Mucosa of descending colon (tissue), 3 donors: ENCODE data around the gene CTSO. TPM values are rescaled to one million over a fixed set of nuclear protein-coding genes. Genes with fewer than 3 reads are reported as not detected.

ENCODE experiments used
- total RNA-seq, 3 donors: library from RNA; stranded (reverse); fragmentation: NEBNext Ultra II Directional in 2 of 3; extraction: Animal tissue kit (Norgen Biotek cat#: 25700) in 2 of 3; gene quantifications; one replicate each; pipeline versions ENCODE4 v1.2.1 to v1.2.4, GENCODE V29; 2021 to 2023
- donor health status: DM: no; HTN: no; CAD: no; lungs with moderate emphysema.
- donor health status: DM: no; HTN: no; CAD: no.
- donor health status: DM: no; HTN: yes; CAD: no.

The CTSO gene
- total RNA-seq, 3 donors from 2014 or later: 16.3 to 19.0 (median 18.7) TPM

Other genes with a start within 250 kb of the CTSO start
- 10 to 100 TPM in 1 of 3 donors, 1 to 10 TPM in 2; 1.9 to 42.1 (median 6.2) TPM for gene GUCY1B1, start 194.8 kb downstream of the CTSO start, total RNA-seq
- not detected for gene ASIC5, start 87.6 kb downstream of the CTSO start, total RNA-seq
- under 1 TPM; 0.35 to 0.70 (median 0.58) TPM for gene TDO2, start 50.2 kb downstream of the CTSO start, total RNA-seq